Adrenal gland (tissue), 12 donors: Measurements from ENCODE around the gene PAQR7. TPM values are rescaled to one million over a fixed set of nuclear protein-coding genes. Genes with fewer than 3 reads are reported as not detected.
A peak's percentile ranks its signal among the peaks of the same experiment; 100 is the strongest.

Experiments used
- DNase-seq, 7 donors: peaks; one replicate each; pipeline ENCODE4 v3.0.0-alpha.2; 2019 to 2020
- H3K27ac ChIP-seq, 5 donors: fragments of 200-600 bp; sonication (generic) in 4 of 5; 1 replicate in 3 of 5; 2 replicates in 2 of 5; pipeline versions ENCODE4 v1.5.1 to v1.8.0; 2016 to 2020; ENCODE audit warnings: mild to moderate bottlenecking in 1 of 5
- H3K27me3 ChIP-seq: fragments of 200-600 bp; 2 replicates; pipeline ENCODE4 v1.8.0; 2021
- H3K36me3 ChIP-seq, 2 donors: fragments of 200-600 bp; replicated peaks in 1 of 2; 1 replicate in 1 of 2; 2 replicates in 1 of 2; pipeline versions ENCODE4 v1.5.1 to v1.8.0; 2018 to 2022
- H3K4me1 ChIP-seq, 2 donors: fragments of 200-600 bp; replicated peaks in 1 of 2; 1 replicate in 1 of 2; 2 replicates in 1 of 2; pipeline versions ENCODE4 v1.5.1 to v1.8.0; 2018 to 2021
- H3K4me3 ChIP-seq, 4 donors: fragments of 200-600 bp; sonication (generic) in 3 of 4; one replicate each; pipeline ENCODE4 v1.5.1; 2016 to 2018
- H3K9me3 ChIP-seq, 3 donors: fragments of 200-600 bp; sonication (generic) in 1 of 3; replicated peaks in 1 of 3; 1 replicate in 2 of 3; 2 replicates in 1 of 3; pipeline versions ENCODE4 v1.5.1 to v1.8.0; 2016 to 2021
- CTCF ChIP-seq, 6 experiments: fragments of 450-650 bp in 4 of 6; fragments of 200-600 bp in 2 of 6; sonication (generic) in 1 of 6; IDR thresholded peaks; 1 replicate in 5 of 6; 2 replicates in 1 of 6; pipeline versions ENCODE4 v1.5.1 to v1.8.0; 2016 to 2021; ENCODE audit warnings: antibody characterized with exemption in 6 of 6, mild to moderate bottlenecking in 2 of 6, moderate library complexity in 1 of 6
- POLR2A ChIP-seq, 2 donors: fragments of 450-650 bp; IDR thresholded peaks; one replicate each; pipeline ENCODE4 v1.6.1; 2017; ENCODE audit warnings: antibody characterized with exemption in 2 of 2, mild to moderate bottlenecking in 2 of 2, moderate library complexity in 1 of 2
- WGBS, 4 donors: extraction: QIAGEN DNeasy Blood & Tissue Kit in 2 of 4; methylation state at CpG; one replicate each; pipeline versions ENCODE4 v1.1.5 to v1.1.7; 2013 to 2017; 5-methylcytosine and 5-hydroxymethylcytosine counted together
- intact Hi-C, 2 donors: fragments of 100-400 bp; cut with DNase I; formaldehyde crosslinking; loops; one replicate each; pipeline versions ENCODE4 v1.14.1 to v1.15.0; 2022 to 2023
- polyA plus RNA-seq, 3 donors: library from polyadenylated mRNA; stranded (reverse); fragments of 200-250 nt in 2 of 3; fragments of 350-450 nt in 1 of 3; fragmentation: Illumina TruSeq in 1 of 3; extraction: RNeasy Lipid Tissue Mini Kit (QIAGEN cat#74804) in 1 of 3; gene quantifications; one replicate each; pipeline ENCODE4 v1.2.3, GENCODE V29; 2013 to 2014
- total RNA-seq, 9 donors: library from RNA; depleted of rRNA in 4 of 9; stranded (reverse); fragments of >200 nt in 4 of 9; fragments of 120-200 nt in 1 of 9; fragmentation: NEBNext Ultra II Directional in 1 of 9; extraction: Animal tissue kit (Norgen Biotek cat#: 25700) in 1 of 9; gene quantifications; one replicate each; pipeline versions ENCODE4 v1.1.0 to v1.2.4, GENCODE V29; 2013 to 2023
- donor health status: healthy with polysubstance abuse.
- donor health status: Bipolar disorder and iron deficiency.
- donor health status: DM: yes; HTN: yes; CAD: no.
- donor health status: DM: no; HTN: no; CAD: no.
- donor health status: DM: no; HTN: no; CAD: no.
- donor health status: DM: yes; HTN: yes; CAD: no.

PAQR7 gene
- total and polyA plus RNA-seq, 12 donors = 19.9 to 71.8 (median 34.0) TPM

GRCh38 chr1:25905680-25906643, 30.5 kb upstream of the PAQR7 start, which contains the start of gene STMN1:
Gene STMN1, minus strand, starts transcription at chr1:25906419. Its CDS starts 1,743 bp downstream, at chr1:25904676.
- peak; percentile 85 to 95 (median 87) for DNase-seq
- Histone ChIP-seq H3K4me1 (peaks cover 20 to 22% of the 10 kb centered on the region in 2 donors), H3K27ac (peak within 1 kb of the TSS in 3 of 5 donors; percentile 39 to 51 (median 45)), H3K4me3 (peak within 1 kb of the TSS in 2 of 4 donors; percentile 42 to 58), H3K36me3 (peaks cover 0 to under 1% of the 10 kb centered on the region in 2 donors), H3K9me3 (no peaks in the 10 kb centered on the region), H3K27me3 (no peaks in the 10 kb centered on the region)
- intact Hi-C loops = no loop called here
- TF ChIP-seq POLR2A (IDR thresholded peaks at IDR 0.05) = peak; percentile 83 to 84
- no peak for TF ChIP-seq CTCF (IDR thresholded peaks at IDR 0.05)
- 0 to 1% (median 0%) methylated on average over 5 to 102 of the region's 102 CpGs for WGBS, 4 donors

- Histone ChIP-seq H3K4me1 (peaks cover 20 to 22% of the 10 kb centered on the region in 2 donors), H3K4me3 (peak overlapping the region in 2 of 4 donors; percentile 42 to 58), H3K27me3 (no peaks in the 10 kb centered on the region), H3K36me3 (peaks cover 0 to 9% of the 10 kb centered on the region in 2 donors), H3K27ac (peak overlapping the region in 2 of 5 donors; percentile 45 to 51), H3K9me3 (no peaks in the 10 kb centered on the region)
- intact Hi-C loops = no loop called here
- 1 to 2% (median 1%) methylated on average over 16 to 34 of the region's 34 CpGs for WGBS, 4 donors
- peak in 1 of 6 experiments; percentile 10 for TF ChIP-seq CTCF (IDR thresholded peaks at IDR 0.05)
- no peak for TF ChIP-seq POLR2A (IDR thresholded peaks at IDR 0.05)
- DNase-seq = peak; percentile 89 to 97 (median 94)
Observed at GRCh38 chr1:25904943-25905679, 29.6 kb upstream of the PAQR7 start.

- Histone ChIP-seq H3K27ac (no peak overlapping the region), H3K4me1 (peaks cover 20 to 22% of the 10 kb centered on the region in 2 donors), H3K4me3 (no peak overlapping the region), H3K9me3 (no peaks in the 10 kb centered on the region), H3K36me3 (peaks cover 0 to 12% of the 10 kb centered on the region in 2 donors), H3K27me3 (no peaks in the 10 kb centered on the region)
- 60 to 74% (median 69%) methylated on average over 3 of the region's 3 CpGs for WGBS, 4 donors
- no peak for DNase-seq
- TF ChIP-seq POLR2A (IDR thresholded peaks at IDR 0.05) (no peak), CTCF (IDR thresholded peaks at IDR 0.05) (no peak)
- intact Hi-C loops = no loop called here
Observed at GRCh38 chr1:25903986-25904385, 28.5 kb upstream of the PAQR7 start.

- Histone ChIP-seq H3K27ac (no peak overlapping the region), H3K9me3 (no peaks in the 10 kb centered on the region), H3K36me3 (peaks cover 0 to 12% of the 10 kb centered on the region in 2 donors), H3K4me1 (peaks cover 20 to 22% of the 10 kb centered on the region in 2 donors), H3K27me3 (no peaks in the 10 kb centered on the region), H3K4me3 (no peak overlapping the region)
- TF ChIP-seq CTCF (IDR thresholded peaks at IDR 0.05) (no peak), POLR2A (IDR thresholded peaks at IDR 0.05) (no peak)
- intact Hi-C loops = no loop called here
- 91 to 95% (median 92%) methylated on average over 3 of the region's 3 CpGs for WGBS, 4 donors
- DNase-seq = no peak
Observed at GRCh38 chr1:25902462-25902861, 27.0 kb upstream of the PAQR7 start.
